Measurements from ENCODE around the gene CDH19. TPM values are rescaled to one million over a fixed set of nuclear protein-coding genes. Genes with fewer than 3 reads are reported as not detected.

CDH19 gene
- total RNA-seq, 2 donors from 2014 or later: 33.0 to 68.7 TPM

DNA sequence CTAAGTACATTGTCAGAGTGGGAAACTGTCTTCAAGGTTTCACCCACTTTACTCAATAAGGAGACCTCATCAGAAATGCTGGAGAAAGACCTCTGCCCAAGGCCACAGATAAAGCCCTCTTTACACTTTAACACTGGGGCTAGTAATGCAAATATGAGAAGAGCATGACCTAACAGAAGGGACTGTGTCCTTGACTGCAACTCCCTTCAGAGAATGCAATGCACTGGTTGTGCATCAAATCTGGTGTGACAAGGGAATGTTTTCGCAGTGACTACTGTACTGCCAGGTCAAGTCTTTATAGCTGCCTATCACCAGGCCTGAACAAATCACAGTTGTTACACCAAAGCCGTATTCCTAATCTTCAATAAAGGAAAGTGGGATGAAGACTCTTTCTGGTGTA lies 28.6 kb downstream of the CDH19 start:
- ATAC-seq (no peak), DNase-seq (no peak)
- intact Hi-C loops (cut with DNase I): loop anchor here in 1 of 2 donors (10.0 kb wide), 1 partner anchor 60 kb away; no protein-coding TSS in a partner anchor

DNA sequence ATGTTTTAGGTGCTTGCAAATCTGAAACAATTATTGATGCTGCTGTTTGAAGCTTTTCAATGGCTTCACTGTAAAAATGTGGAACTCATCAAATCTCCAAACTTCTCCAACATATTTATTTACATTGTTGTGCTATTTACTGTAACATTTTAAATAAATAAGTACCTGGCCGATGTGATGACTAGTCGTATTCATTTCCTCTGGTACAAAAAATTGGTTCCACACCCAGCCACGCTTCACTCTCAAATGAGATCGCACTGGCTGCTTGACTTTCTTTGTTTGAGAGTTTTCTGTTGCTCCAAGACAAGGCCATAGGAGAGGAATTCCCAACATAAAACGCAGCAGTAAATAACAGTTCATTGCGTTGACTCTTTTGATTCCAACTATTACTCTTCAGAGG lies 32.0 kb downstream of the CDH19 start:
- intact Hi-C loops (cut with DNase I): loop anchor here in 1 of 2 donors (10.0 kb wide), 1 partner anchor 63 kb away; no protein-coding TSS in a partner anchor
- DNase-seq (no peak), ATAC-seq (no peak)

DNA sequence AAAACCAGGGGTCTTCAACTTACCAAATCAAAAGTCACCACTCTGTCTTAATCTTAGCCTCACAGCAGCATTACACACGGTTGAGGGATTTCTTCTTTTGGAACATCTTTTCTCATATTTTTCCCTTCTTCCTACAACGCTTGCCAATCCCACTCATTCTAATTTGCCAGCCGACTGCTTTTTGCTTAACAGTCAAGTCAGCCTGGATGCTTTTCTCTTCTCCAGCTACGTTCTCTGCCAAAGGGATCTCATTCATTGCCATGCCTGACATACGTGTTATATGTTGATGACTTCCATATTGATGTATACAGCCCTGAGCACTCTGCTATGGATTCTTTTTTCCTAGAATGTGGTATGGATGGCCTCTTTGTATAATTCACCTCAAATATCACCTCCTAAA lies 37.3 kb downstream of the CDH19 start:
- DNase-seq: no peak
- ATAC-seq: no peak
- intact Hi-C loops (cut with DNase I): no loop called here

DNA sequence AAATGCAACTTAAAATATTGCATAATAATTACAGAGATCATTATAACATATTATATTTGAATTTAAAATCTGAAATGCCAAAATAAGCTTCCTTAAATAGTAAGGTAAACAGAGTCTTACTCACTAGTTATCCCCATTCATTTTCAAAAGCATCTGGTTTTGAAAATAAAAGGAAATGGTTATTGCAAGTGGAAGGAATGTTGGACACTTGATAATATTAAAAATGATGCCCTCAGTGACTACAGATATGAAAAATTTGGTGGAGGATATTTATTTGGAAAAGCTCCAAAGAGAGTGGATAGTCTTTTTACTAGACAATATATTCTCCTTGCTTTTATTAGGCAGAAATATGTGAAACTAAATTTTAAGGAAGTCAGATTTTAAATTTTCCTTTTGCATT lies 39.7 kb downstream of the CDH19 start:
- ATAC-seq (no peak), DNase-seq (no peak)
- intact Hi-C loops (cut with DNase I): no loop called here

DNA sequence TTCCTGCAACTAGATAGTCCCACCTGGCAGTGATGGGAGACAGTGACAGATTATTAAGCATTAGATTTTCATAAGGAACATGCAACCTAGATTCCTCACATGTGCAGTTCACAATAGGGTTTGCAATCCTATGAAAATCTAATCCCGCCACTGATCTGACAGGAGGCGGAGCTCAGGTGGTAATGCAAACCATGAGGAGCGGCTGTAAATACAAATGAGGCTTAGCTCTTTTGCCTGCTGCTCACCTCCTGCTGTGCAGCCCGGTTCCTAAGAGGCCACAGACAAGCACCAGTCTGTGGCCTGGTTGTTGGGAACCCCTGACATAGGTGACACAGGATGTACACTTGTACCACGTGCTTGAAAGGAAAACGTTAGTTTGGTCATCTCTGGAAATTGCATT lies 41.6 kb downstream of the CDH19 start:
- ATAC-seq: no peak
- intact Hi-C loops (cut with DNase I): no loop called here
- DNase-seq: no peak

DNA sequence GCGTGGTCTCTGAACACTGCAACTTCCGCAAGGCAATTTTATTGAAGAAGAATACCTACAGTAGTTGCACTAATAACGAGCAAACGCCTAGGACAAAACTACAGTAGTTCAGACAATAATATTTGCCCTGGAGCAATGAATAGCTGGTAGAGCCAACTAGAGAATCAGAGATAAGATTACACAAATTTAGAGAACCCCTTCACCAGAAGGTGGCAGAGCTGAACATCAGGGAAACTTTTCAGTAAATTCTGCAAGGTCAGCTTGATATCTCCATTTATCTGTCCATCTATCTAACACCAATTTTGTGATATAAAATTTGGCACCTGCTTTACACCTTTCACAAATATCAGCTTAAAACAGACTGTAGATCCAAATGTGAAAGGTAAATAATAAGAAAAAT lies 43.8 kb downstream of the CDH19 start:
- no peak for ATAC-seq
- DNase-seq: no peak
- intact Hi-C loops (cut with DNase I): no loop called here

DNA sequence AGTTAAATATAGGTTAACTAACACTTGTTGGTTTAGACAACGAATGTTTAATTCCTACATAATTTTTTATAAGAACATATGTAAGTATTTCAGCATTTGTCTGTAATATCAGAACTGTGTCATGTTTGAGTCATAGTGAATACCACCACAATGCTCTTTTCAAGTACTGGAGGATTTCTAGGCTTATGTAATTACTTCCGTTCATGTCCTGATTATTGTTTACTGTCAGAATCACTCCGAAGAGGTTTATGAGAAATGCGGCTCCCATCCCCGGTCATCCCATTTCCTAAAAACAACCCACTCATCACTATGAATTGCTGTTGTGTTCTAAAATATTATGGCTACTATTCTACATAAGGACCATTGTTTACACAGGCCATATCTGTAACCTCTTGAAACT lies 45.1 kb downstream of the CDH19 start:
- intact Hi-C loops (cut with DNase I): no loop called here
- ATAC-seq: no peak

DNA sequence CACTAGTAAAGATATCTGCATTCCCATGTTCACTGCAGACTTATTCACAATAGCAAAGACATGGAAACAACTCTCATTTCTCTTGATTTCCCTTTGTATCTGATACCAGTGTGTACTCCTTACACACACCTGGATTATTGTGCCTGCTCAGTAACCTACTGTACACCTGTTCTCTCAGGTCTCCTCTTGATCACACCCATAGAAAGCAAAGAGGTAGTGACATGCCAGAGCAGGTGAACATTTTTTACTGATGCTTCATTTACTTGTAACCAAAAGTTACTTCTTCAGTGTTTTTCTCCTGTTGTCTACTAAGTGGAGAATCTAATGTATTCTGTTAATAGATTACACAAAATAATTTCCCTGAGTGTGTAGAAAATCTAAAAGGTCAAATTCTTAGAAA lies 46.8 kb downstream of the CDH19 start:
- intact Hi-C loops (cut with DNase I): no loop called here
- DNase-seq (no peak), ATAC-seq (no peak)

More for the DNA sequence above, 45.1 kb downstream of the CDH19 start:
- no peak for DNase-seq

DNA sequence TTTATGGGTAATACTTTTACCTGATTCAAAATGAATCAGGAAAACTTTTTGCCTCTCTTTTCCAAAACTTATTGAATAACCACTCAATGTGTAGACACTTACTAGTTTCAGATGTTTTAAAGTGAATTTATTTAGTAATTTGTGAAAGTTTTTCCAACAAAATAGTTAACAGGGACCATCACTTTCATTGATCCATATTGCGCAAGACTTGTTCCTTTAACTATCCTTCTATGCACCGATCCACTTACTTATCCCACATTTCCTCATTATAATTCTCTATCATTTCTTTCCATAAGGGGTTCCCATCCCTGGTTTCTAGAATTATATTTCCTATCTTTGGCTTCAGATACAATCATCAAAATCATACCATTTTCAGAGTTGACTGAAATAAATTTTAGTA lies 48.3 kb downstream of the CDH19 start:
- ATAC-seq (no peak), DNase-seq (no peak)
- intact Hi-C loops (cut with DNase I): no loop called here

DNA sequence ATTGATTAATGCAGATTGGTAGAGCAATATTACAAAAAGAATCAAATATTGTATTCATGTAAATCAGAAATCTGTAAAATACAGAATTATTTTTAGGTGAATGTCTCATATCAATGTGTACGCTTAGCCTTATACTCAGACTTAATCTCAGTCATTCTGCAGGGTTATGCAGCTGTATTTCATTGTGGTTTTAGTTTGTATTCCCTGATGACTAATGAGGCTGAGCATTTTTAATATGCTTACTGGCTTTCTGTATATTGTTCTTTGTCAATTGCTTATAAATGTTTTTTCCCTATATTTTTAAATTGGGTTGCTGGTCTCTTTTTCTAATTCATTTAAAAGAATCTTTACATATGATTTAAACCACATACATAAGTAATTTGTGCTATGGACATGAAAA lies 50.1 kb downstream of the CDH19 start:
- no peak for ATAC-seq
- intact Hi-C loops (cut with DNase I): no loop called here
- no peak for DNase-seq

DNA sequence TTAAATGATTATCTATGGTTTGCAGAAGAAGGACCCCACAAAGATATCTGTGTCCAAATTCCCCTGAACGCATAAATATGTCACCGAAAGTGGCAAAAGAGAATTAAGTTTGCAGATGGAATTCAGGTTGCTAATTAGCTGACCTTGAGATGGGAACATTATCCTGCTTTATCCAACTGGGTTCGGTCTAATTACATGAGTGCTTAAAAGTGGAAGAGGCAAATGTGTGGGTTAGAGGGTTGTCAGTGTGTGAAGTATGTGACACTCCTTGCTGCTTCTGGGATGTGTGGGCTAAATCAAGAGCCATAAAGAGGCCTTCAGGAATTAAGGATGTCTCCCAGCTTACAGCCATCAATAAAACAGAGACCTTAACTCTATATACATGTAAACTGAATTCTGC lies 53.5 kb downstream of the CDH19 start:
- ATAC-seq (no peak), DNase-seq (no peak)
- intact Hi-C loops (cut with DNase I): no loop called here

DNA sequence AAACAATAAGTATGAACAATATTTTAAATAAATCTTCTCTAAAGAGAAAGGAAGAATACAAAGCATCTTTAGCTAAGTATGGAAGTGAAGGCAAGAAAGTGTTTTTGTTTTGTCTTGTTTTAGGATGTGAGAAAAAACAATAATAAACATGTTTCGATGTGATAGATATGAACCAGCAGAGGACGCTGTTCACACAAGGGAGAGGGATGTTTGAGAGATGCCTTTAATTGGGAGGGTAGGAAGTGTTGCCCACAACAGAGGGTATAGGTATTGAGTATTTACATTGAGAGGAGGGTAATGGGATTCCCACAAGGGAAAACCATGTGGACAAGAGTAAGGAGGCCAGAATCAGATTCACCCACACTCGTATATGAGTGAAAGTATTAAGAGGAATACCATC lies 55.1 kb downstream of the CDH19 start:
- intact Hi-C loops (cut with DNase I): no loop called here

DNA sequence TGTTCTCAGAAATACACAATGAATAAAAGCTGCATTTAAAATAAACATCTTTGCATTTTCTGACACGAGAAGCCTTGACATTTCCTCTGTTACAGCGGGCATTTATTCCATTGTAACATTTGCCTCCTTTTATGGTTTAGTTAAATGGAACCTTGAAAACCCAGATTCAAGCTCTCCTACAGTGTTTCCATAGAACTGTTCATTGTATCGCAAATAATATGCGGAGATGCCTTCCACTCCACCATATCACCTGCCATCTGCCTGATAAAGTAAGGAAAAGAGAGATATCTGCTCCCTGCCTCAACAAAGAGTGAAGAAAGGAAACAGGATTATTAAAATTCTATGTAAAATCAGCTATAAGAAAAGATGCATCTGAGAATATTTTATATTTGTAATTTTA lies 69.8 kb downstream of the CDH19 start:
- intact Hi-C loops (cut with DNase I): no loop called here
- DNase-seq (no peak), ATAC-seq (no peak)

More for the DNA sequence above, 55.1 kb downstream of the CDH19 start:
- no peak for ATAC-seq
- no peak for DNase-seq

DNA sequence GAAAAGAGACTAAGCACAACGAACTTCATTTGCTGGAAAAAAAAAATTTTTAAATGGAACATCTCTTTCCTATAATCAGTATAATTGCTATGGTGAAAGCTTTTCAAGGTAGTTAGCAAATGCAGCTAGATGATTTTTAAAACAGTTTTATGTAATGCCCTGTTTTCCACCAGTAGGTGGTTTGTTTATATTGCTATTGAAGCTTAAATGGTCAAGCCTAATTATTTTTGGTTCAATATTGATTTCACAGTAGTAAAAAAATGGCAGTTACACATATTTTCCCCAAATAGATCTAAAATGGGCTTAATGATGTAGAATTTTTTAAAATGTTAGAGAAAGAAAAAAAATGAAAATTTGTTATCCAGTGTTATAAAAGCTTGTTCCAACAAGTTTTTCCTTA lies 70.2 kb downstream of the CDH19 start:
- ATAC-seq: no peak
- intact Hi-C loops (cut with DNase I): no loop called here
- DNase-seq: no peak

DNA sequence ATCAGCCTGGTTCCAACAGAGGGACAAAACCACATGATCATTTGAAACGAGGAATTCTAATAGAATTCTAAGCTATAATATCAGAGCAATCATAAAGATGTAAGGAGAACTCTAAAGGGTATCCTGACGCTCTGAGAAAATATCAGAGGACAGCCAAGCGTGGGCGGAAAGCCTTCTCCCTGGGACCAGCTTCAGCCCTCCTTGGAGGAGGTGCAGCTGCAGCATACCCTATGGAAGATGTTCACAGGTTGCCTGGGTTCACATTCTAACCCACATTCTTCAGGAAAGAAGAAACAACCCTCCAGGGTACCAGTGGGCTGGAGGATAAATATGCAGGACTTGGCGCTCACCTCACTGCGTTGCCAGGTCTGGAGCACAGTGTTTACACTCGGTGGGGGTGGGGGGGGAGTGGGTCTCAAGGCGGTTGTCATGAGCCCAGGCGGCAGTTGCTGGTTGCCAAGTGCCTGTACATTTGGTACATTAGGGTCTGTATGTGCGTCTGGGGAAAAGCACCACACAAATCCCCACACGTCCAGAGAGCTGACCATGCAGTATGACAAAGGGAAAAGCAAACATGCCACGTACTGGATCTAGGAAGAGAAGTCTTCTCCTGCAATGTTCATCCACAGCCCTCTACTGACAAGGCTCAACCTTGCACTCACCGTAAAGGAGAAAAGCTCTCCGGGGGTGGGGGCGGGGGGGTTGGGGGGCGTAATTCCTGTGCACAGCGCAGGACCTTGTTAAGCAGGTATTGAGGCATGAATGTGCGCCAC lies 80.5 kb downstream of the CDH19 start:
- DNase-seq (no peak), ATAC-seq (no peak)
- intact Hi-C loops (cut with DNase I): no loop called here

DNA sequence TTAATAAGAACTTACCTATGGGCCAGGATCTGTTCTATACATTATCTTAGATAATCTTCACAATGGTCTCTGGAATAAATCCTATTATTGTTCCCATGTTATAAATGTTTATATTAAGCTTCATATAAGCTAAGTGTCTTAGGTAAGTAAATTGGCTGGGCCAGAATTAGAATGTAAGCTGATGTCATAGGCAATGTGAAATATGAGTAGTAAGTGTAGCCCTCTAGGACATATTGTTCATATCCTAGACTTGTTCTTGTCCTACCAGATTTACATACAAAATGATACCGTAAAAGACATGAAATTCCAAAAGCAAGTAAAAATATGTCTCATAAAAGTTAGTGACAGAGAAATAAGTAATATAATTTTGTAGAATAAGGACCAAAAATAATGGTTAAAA lies 89.9 kb downstream of the CDH19 start:
- intact Hi-C loops (cut with DNase I): no loop called here

DNA sequence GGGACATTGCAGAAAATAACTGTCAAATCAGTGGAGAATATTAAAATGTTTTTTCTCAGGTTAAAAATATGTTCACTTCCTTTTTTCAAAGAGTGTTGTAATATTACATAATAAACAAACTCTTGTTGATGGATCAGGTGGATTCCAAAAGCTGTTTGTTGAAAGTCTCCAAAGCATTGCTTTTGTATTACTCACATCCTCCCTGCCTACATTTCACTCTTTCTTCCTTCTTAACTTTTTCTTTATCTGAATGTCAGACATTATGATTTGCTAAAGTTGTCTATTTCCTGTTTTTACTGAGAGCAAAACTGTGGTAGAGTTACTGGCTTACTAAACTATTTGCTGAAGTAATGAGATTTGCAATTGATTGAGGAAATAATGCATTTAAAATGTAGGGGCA lies 92.1 kb downstream of the CDH19 start:
- DNase-seq (no peak), ATAC-seq (peak in 1 of 2 donors; percentile 34)
- intact Hi-C loops (cut with DNase I): no loop called here

More for the DNA sequence above, 89.9 kb downstream of the CDH19 start:
- DNase-seq (no peak), ATAC-seq (no peak)

DNA sequence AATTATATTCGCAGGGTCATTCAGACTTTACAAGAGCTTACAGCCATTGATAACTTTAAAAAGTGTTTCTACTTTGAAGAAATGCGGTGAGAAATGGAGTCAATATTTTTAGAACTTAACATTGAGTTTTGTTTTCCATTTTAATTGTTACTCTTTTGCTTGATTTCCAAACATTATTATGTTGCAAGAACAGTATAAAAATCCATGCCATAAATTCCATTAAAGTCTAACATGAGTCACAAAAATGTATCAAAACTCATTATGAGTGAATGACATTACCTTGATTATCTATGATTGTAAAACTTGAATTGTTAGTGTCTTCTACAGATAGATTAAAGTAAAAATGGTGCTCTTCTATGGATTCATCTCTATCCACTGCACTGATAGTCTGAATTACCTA lies 92.6 kb downstream of the CDH19 start:
- DNase-seq: no peak
- no peak for ATAC-seq
- intact Hi-C loops (cut with DNase I): no loop called here

DNA sequence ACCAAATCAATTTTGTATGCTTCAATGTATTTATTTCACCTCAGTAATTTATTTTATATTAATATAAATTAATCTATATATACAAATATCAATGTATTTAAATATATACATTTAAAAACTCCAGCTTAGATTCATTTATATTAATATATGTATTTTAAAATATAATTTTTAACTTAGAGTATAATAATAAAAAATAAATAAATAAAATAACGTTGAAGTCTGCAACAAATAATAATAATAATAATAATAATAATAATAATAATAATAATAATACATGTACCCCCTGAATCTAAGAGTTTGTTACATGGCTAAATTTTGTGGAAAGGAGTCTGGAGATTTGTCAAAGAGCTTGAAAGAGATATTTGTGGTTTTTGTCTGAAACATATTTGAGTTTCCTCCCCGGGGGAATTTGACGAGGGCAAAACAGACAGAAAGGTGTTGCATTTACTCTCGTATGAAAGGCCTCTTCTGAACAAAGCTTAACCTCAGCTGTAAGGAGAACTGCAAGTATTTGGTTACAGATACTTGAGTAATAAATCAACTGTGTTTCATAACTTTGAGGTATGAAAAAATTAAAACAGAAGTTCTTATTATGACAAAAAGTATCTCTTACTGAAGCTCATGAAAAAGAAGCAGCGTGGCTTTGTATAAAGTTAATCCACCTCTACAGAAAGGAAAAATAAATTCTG lies 93.4 kb downstream of the CDH19 start:
- ATAC-seq: no peak
- intact Hi-C loops (cut with DNase I): no loop called here

DNA sequence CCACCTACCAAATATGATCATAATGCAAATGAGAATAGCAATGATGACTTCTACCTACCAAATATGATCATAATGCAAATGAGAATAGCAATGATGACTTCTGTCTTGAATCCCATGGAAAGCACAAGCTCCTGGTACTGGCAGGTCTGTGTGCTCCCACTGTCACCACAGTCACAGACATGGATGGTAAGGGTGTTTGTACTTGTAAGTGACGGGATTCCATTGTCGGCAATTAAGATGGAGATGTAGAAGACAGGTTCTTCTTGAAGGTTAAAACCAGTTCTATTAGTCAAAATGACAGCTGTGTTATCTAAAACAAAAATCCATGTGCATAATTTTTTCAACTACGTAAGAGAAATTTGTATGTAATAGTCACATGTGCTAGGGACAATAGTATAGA lies 95.0 kb downstream of the CDH19 start:
- DNase-seq (no peak), ATAC-seq (no peak)
- intact Hi-C loops (cut with DNase I): no loop called here

More for the DNA sequence above, 93.4 kb downstream of the CDH19 start:
- no peak for DNase-seq

DNA sequence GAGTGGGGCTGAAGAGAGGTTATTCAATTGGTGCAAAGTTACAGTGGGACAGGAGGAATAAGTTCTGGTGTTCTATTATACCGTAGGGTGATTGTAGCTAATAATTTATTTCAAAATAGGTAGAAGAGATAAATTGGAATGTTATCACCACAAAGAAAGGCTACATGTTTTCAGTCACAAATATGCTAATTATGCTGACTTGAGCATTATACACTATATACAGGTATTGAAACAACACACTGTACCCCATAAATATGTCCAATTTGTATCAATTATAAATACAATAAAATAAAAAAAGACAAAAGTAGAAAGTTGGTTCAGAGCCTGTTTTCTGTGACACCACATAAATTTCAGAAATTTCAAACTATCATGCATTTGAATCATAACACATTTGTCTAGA lies 97.7 kb downstream of the CDH19 start:
- ATAC-seq (no peak), DNase-seq (no peak)
- intact Hi-C loops (cut with DNase I): no loop called here

Data from left cardiac atrium (tissue), 4 donors.